ENCODE data around the gene PHF23. TPM values are rescaled to one million over a fixed set of nuclear protein-coding genes. Genes with fewer than 3 reads are reported as not detected.

PHF23 gene
- total RNA-seq, 1 donor = 40.3 TPM

- no peak for TF ChIP-seq CTCF (IDR thresholded peaks at IDR 0.05; ENCODE audit: insufficient read depth, low read length)
- peak overlapping the region; percentile 72 for H3K4me3 ChIP-seq (ENCODE audit: low read depth, low read length)
- no peak for DNase-seq (ENCODE audit: low read depth)
Observed at GRCh38 chr17:7215136-7215638, 24.1 kb downstream of the PHF23 start.

GRCh38 chr17:7214300-7215135, 24.7 kb downstream of the PHF23 start:
- peak overlapping the region; percentile 70 for H3K4me3 ChIP-seq (ENCODE audit: low read depth, low read length)
- DNase-seq (ENCODE audit: low read depth) = peak; percentile 97
- peak; percentile 71 for TF ChIP-seq CTCF (IDR thresholded peaks at IDR 0.05; ENCODE audit: insufficient read depth, low read length)

- peak overlapping the region; percentile 70 for H3K4me3 ChIP-seq (ENCODE audit: low read depth, low read length)
- peak; percentile 44 for TF ChIP-seq CTCF (IDR thresholded peaks at IDR 0.05; ENCODE audit: insufficient read depth, low read length)
- DNase-seq (ENCODE audit: low read depth) = peak; percentile 69
Observed at GRCh38 chr17:7213895-7214299, 25.4 kb downstream of the PHF23 start.

GRCh38 chr17:7211491-7212273, 27.6 kb downstream of the PHF23 start:
- TF ChIP-seq CTCF (IDR thresholded peaks at IDR 0.05; ENCODE audit: insufficient read depth, low read length) = no peak
- H3K4me3 ChIP-seq (ENCODE audit: low read depth, low read length) = peak overlapping the region; percentile 37
- no peak for DNase-seq (ENCODE audit: low read depth)

GRCh38 chr17:7208754-7209460, 30.4 kb downstream of the PHF23 start:
- no peak overlapping the region for H3K4me3 ChIP-seq (ENCODE audit: low read depth, low read length)
- TF ChIP-seq CTCF (IDR thresholded peaks at IDR 0.05; ENCODE audit: insufficient read depth, low read length) = no peak
- DNase-seq (ENCODE audit: low read depth) = no peak

- DNase-seq (ENCODE audit: low read depth) = no peak
- no peak overlapping the region for H3K4me3 ChIP-seq (ENCODE audit: low read depth, low read length)
- no peak for TF ChIP-seq CTCF (IDR thresholded peaks at IDR 0.05; ENCODE audit: insufficient read depth, low read length)
Observed at GRCh38 chr17:7208027-7208571, 31.2 kb downstream of the PHF23 start.
